Stimulated activated CD4-positive, alpha-beta T cell treated with anti-CD3 and anti-CD28 coated beads, Interleukin-12 subunit alpha, Interleukin-12 subunit beta, amount 100 ng/mL, for 24 hours (primary cell): Measurements from ENCODE around the gene MGAT5.

Experiments used
- DNase-seq, 2 experiments: peaks; one replicate each; pipeline ENCODE4 v3.0.0-alpha.2; 2020; ENCODE audit warnings: low read depth in 2 of 2

MGAT5 gene

GRCh38 chr2:134231301-134231964, 22.4 kb upstream of the MGAT5 start:
- no peak for DNase-seq

- no peak for DNase-seq
These were observed 21.9 kb upstream of the MGAT5 start for GRCh38 chr2:134231965-134232340.

- no peak for DNase-seq
These were observed 21.4 kb upstream of the MGAT5 start for GRCh38 chr2:134232461-134232860.

GRCh38 chr2:134232868-134233727, 20.8 kb upstream of the MGAT5 start:
- no peak for DNase-seq

GRCh38 chr2:134233728-134234136, 20.1 kb upstream of the MGAT5 start:
- DNase-seq: no peak

GRCh38 chr2:134234535-134234934, 19.3 kb upstream of the MGAT5 start:
- no peak for DNase-seq

GRCh38 chr2:134235510-134236144, 18.2 kb upstream of the MGAT5 start:
- DNase-seq: no peak

GRCh38 chr2:134238371-134238770, 15.5 kb upstream of the MGAT5 start:
- no peak for DNase-seq

GRCh38 chr2:134240061-134240460, 13.8 kb upstream of the MGAT5 start:
- DNase-seq: no peak

GRCh38 chr2:134241911-134242310, 12.0 kb upstream of the MGAT5 start:
- DNase-seq: no peak

- DNase-seq: no peak
These were observed 10.6 kb upstream of the MGAT5 start for GRCh38 chr2:134243244-134243643.

- no peak for DNase-seq
These were observed 9.8 kb upstream of the MGAT5 start for GRCh38 chr2:134244086-134244485.

GRCh38 chr2:134244587-134244986, 9.3 kb upstream of the MGAT5 start:
- DNase-seq: no peak

- peak; percentile 52 to 77 for DNase-seq
These were observed 8.4 kb upstream of the MGAT5 start for GRCh38 chr2:134245340-134245984.

- DNase-seq: no peak
These were observed 7.6 kb upstream of the MGAT5 start for GRCh38 chr2:134246154-134246874.

- DNase-seq: no peak
These were observed 6.2 kb upstream of the MGAT5 start for GRCh38 chr2:134247679-134248078.

GRCh38 chr2:134248913-134249312, 5.0 kb upstream of the MGAT5 start:
- no peak for DNase-seq

GRCh38 chr2:134249755-134250154, 4.1 kb upstream of the MGAT5 start:
- no peak for DNase-seq

- DNase-seq: no peak
These were observed 2.9 kb upstream of the MGAT5 start for GRCh38 chr2:134250840-134251461.

- peak in 1 of 2 experiments; percentile 32 for DNase-seq
These were observed 1.7 kb upstream of the MGAT5 start for GRCh38 chr2:134252092-134252750.
